Measurements from ENCODE around the gene DCP1A. TPM values are rescaled to one million over a fixed set of nuclear protein-coding genes. Genes with fewer than 3 reads are reported as not detected.

Gene DCP1A
- total and polyA plus RNA-seq, 2 of the 13 experiments (the other 11 are each of a cell fraction or from before 2014, with no cell fraction given), result 14.2 to 41.2 TPM

DNA sequence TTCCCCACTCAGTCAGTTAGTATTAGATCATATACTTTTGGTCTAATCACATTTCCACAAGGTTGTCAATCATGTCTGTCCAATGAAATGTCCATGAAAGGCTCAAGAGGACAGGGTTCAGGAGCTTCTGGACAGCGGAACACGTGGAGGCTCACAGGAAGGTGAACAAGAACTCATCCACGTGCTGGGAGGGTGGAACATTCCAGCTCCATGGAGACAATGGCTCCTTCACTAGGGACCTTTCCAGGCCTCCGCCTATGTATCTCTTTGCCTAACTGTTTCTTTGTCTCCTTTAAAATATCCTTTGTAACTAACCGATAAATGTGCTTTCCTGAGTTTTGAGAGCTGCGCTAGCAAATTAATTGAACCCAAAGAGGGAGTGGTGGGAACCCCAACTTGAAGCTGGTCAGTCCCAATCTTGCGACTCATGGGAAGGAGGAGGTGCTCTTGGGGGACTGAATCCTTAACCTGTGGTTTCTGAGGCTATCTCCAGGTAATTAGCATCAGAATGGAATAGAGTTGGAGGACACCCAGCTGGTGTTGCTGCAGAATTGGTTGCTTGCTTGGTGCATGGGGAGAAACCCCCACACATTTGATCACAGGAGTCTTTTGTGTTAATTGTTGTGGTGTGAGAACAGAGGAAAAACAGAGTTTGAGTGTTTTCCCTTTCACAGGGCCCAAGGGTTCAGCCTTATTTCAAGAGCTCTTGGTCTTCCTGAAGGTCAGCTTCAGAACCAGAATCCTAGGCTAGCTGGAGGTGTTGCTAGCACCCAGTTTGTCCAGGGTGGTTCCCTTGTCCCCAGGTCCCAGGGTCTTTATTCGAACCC, 88.5 kb downstream of the DCP1A start (continued):
- TF ChIP-seq, protein P1, sequence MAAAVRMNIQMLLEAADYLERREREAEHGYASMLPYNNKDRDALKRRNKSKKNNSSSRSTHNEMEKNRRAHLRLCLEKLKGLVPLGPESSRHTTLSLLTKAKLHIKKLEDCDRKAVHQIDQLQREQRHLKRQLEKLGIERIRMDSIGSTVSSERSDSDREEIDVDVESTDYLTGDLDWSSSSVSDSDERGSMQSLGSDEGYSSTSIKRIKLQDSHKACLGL (CRISPR knock-in tag; IDR thresholded peaks at IDR 0.05), result 0 out of 2 replicates have a peak, but pooled peaks have one; percentile 45
- TF ChIP-seq TBX2 (CRISPR knock-in tag; IDR thresholded peaks at IDR 0.05; ENCODE audit: borderline replicate concordance) (peak; percentile 33; the same call in 1 of the 2 replicates), ZFP62 (CRISPR knock-in tag; IDR thresholded peaks at IDR 0.05) (no peak), MED1 (CRISPR knock-in tag; IDR thresholded peaks at IDR 0.05) (peak; percentile 41; the same call in 1 of the 2 replicates), MBNL3 (CRISPR knock-in tag; conservative IDR thresholded peaks at IDR 0.05) (no peak), ZNF329 (CRISPR knock-in tag; IDR thresholded peaks at IDR 0.05; ENCODE audit: low read depth) (no peak), SOX13 (IDR thresholded peaks at IDR 0.05) (0 out of 2 replicates have a peak, but pooled peaks have one; percentile 18), SOX13 (CRISPR knock-in tag; conservative IDR thresholded peaks at IDR 0.05 in 1 of 2, IDR thresholded peaks at IDR 0.05 in 1 of 2) (peak in 1 of 2 experiments; percentile 60; a peak in 1 of 4 replicates), ZNF382 (CRISPR knock-in tag; IDR thresholded peaks at IDR 0.05; ENCODE audit: borderline replicate concordance) (no peak), HOXA3 (CRISPR knock-in tag; IDR thresholded peaks at IDR 0.05) (peak; percentile 35; the same call in 1 of the 2 replicates), ZBTB43 (CRISPR knock-in tag; conservative IDR thresholded peaks at IDR 0.05) (0 out of 2 replicates have a peak, but pooled peaks have one; percentile 30), RARA (CRISPR knock-in tag; IDR thresholded peaks at IDR 0.05) (peak; percentile 56), ZNF232 (CRISPR knock-in tag; IDR thresholded peaks at IDR 0.05; ENCODE audit: borderline replicate concordance) (no peak), THAP9 (CRISPR knock-in tag; IDR thresholded peaks at IDR 0.05; ENCODE audit: borderline replicate concordance) (no peak)
- TF ChIP-seq, protein P2, sequence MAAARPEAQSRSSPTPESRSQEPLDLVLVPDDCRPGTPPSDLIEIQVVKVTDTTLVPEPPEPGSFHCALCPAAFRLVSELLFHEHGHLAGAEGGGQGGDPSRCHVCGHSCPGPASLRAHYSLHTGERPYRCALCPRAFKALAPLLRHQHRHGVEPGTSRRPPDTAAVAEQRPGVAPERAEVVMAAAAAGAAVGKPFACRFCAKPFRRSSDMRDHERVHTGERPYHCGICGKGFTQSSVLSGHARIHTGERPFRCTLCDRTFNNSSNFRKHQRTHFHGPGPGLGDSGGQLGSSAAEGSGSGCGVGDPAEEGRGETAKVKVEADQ (CRISPR knock-in tag; IDR thresholded peaks at IDR 0.05; ENCODE audit: borderline replicate concordance), result 0 out of 2 replicates have a peak, but pooled peaks have one; percentile 24
- TF ChIP-seq, protein P3, sequence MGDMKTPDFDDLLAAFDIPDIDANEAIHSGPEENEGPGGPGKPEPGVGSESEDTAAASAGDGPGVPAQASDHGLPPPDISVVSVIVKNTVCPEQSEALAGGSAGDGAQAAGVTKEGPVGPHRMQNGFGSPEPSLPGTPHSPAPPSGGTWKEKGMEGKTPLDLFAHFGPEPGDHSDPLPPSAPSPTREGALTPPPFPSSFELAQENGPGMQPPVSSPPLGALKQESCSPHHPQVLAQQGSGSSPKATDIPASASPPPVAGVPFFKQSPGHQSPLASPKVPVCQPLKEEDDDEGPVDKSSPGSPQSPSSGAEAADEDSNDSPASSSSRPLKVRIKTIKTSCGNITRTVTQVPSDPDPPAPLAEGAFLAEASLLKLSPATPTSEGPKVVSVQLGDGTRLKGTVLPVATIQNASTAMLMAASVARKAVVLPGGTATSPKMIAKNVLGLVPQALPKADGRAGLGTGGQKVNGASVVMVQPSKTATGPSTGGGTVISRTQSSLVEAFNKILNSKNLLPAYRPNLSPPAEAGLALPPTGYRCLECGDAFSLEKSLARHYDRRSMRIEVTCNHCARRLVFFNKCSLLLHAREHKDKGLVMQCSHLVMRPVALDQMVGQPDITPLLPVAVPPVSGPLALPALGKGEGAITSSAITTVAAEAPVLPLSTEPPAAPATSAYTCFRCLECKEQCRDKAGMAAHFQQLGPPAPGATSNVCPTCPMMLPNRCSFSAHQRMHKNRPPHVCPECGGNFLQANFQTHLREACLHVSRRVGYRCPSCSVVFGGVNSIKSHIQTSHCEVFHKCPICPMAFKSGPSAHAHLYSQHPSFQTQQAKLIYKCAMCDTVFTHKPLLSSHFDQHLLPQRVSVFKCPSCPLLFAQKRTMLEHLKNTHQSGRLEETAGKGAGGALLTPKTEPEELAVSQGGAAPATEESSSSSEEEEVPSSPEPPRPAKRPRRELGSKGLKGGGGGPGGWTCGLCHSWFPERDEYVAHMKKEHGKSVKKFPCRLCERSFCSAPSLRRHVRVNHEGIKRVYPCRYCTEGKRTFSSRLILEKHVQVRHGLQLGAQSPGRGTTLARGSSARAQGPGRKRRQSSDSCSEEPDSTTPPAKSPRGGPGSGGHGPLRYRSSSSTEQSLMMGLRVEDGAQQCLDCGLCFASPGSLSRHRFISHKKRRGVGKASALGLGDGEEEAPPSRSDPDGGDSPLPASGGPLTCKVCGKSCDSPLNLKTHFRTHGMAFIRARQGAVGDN (CRISPR knock-in tag; IDR thresholded peaks at IDR 0.05), result no peak; the same call in 1 of the 2 replicates
